Stimulated activated CD8-positive, alpha-beta memory T cell treated with anti-CD3 and anti-CD28 coated beads, Interleukin-7, amount 100 ng/mL, for 24 hours (primary cell): ENCODE data around the gene ITGB8.

Experiments
- DNase-seq: peaks from one replicate; pipeline ENCODE4 v3.0.0-alpha.2; 2020; ENCODE audit warnings: low read depth

Gene ITGB8

GRCh38 chr7:20307901-20308300 is 22.8 kb upstream of the ITGB8 start:
- no peak for DNase-seq

- no peak for DNase-seq
Measured at GRCh38 chr7:20310301-20310700, 20.4 kb upstream of the ITGB8 start.

- no peak for DNase-seq
Measured at GRCh38 chr7:20310963-20311742, 19.5 kb upstream of the ITGB8 start.

- no peak for DNase-seq
Measured at GRCh38 chr7:20311743-20312042, 19.0 kb upstream of the ITGB8 start.

GRCh38 chr7:20312562-20312961 is 18.1 kb upstream of the ITGB8 start:
- no peak for DNase-seq

GRCh38 chr7:20313626-20314025 is 17.1 kb upstream of the ITGB8 start:
- DNase-seq: no peak

- no peak for DNase-seq
Measured at GRCh38 chr7:20314198-20314597, 16.5 kb upstream of the ITGB8 start.

GRCh38 chr7:20316706-20317105 is 14.0 kb upstream of the ITGB8 start:
- no peak for DNase-seq

GRCh38 chr7:20317413-20317812 is 13.3 kb upstream of the ITGB8 start:
- DNase-seq: no peak

GRCh38 chr7:20318933-20319332 is 11.8 kb upstream of the ITGB8 start:
- DNase-seq: no peak

GRCh38 chr7:20320322-20320721 is 10.4 kb upstream of the ITGB8 start:
- DNase-seq: no peak

- no peak for DNase-seq
Measured at GRCh38 chr7:20320786-20321185, 9.9 kb upstream of the ITGB8 start.

GRCh38 chr7:20323595-20323994 is 7.1 kb upstream of the ITGB8 start:
- DNase-seq: no peak

GRCh38 chr7:20326342-20326741 is 4.4 kb upstream of the ITGB8 start:
- no peak for DNase-seq

- no peak for DNase-seq
Measured at GRCh38 chr7:20327055-20327454, 3.6 kb upstream of the ITGB8 start.

- no peak for DNase-seq
Measured at GRCh38 chr7:20328027-20328426, 2.7 kb upstream of the ITGB8 start.

GRCh38 chr7:20328692-20329091 is 2.0 kb upstream of the ITGB8 start:
- no peak for DNase-seq

- DNase-seq: no peak
Measured at GRCh38 chr7:20329389-20330238, 1.1 kb upstream of the ITGB8 start.

- DNase-seq: no peak
Measured at GRCh38 chr7:20330928-20331909, 519 bp downstream of the ITGB8 start.

GRCh38 chr7:20331910-20332813 is 1.5 kb downstream of the ITGB8 start:
- DNase-seq: no peak

- no peak for DNase-seq
Measured at GRCh38 chr7:20338285-20338684, 7.6 kb downstream of the ITGB8 start.
